GM21825 (cell line): ENCODE results near the gene SNX21.
"Not testable (repeated sequence)": the region's sequence is repeated elsewhere in the genome, so short reads cannot be mapped to it uniquely, and the experiment has no call there.

ENCODE experiments used
- ATAC-seq: cut with Tn5 transposase; IDR thresholded peaks from one replicate; pipeline ENCODE4 v1.9.1; 2021; ENCODE audit warnings: mild to moderate bottlenecking, moderate library complexity; ENCODE audit not compliant: unreplicated experiment

SNX21 gene

GRCh38 chr20:45821947-45822346 lies 11.7 kb upstream of the SNX21 start:
- no peak for ATAC-seq

- no peak for ATAC-seq
Observed at GRCh38 chr20:45822857-45823256, 10.7 kb upstream of the SNX21 start.

DNA sequence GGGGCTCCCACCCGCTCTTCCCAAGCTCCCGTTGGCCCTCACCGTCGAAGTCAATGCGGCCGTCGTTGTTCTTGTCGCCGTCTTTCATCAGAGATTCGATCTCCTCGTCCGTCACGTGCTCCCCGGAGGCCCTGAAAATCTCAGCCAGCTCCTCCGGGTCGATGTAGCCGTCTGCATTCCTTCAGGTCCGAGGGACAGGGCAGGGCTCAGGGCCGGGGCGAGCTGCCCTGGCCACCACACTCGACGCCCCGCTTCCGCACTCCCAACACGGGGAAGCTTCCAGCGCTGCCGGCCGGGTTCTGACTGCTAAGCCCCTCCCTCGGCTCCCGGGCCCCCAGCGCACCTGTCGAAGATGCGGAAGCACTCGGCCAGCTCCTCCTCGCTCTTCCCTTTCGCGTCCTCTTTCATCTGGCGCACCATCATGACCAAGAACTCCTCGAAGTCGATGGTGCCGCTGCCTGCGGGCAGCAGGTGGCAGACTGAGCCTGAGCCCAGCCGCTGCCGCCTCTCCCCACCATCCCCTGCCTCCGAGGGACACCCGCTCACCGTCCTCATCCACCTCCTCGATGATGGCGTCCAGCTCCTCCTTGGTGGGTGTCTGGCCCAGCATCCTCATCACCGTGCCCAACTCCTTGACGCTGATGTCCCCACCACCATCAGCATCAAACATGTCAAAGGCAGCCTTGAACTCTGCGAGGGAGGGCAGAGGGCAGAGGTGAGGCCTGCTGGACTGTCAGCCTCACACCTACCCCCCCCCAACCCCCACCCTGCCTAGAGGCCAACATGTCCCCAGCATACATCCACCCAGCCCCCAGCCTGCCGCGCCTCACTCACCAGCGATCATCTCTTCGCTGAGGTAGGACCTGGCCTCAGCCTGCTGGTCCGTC lies 9.4 kb upstream of the SNX21 start:
- no peak for ATAC-seq

DNA sequence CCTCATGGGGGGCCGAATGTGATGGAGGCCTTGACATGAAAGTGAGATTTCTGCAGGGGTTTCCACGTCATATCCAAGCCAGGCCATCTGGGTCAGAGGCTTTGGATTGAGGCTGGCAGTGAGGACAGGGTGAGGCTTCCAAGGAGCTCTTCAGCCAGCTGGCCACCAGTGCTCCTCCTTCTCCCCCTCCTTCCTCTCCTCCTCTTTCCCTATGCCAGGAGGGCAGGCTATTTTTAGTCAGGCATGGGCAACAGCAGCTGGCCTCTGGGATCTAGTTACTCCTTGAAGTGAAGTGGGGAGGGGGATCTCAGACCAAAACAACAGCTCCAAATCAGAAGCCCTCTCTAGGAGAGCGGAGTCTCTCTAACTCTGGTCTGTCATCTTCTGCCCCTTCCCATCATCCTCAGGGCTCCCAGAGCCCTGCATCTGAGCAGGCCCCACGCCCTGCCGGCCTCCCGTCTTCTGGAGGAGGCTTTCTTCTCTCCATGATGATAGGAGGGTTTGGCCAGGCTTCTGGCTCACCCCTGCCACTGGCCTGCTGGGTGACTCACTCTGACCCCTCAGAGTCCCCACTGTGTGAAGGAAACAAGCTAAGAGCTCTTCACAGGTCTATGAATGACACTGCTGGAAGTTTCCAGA lies 7.1 kb upstream of the SNX21 start:
- ATAC-seq: no peak

DNA sequence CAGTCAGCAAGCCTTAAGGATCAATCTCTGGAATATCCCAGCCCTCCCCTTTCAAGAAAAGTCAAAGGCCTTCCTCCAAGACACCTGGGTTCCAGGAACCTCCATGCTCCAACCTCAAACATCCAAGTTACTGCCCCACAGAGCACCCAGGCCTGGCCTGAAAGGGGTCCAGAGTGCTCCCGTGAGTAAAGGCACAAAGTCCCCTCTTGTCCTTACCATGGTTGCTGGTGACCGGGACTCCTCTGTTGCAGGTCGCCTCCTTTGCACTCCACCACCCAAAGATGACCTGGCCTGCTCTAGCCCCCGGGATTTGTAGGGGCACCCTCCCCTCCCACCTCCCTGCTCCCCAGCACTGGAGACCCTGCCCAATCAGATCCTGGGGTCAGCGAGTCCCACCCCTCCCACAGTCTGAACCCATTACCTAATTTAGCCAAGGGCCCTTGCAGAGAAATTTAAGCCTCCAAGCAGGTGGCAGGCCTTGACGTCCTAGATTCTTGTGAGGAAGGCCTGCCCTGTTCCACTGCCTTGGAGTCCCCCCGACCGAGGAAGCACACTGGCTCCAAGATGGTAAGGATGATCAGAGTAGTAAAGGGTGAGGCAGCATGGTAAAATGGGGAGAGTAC lies 6.5 kb upstream of the SNX21 start, which contains the start of gene TNNC2:
Gene TNNC2 (minus strand): TSS at position 283 of the 623 bp plus-strand sequence. CDS start 64 bp downstream, at position 219.
- ATAC-seq: no peak

DNA sequence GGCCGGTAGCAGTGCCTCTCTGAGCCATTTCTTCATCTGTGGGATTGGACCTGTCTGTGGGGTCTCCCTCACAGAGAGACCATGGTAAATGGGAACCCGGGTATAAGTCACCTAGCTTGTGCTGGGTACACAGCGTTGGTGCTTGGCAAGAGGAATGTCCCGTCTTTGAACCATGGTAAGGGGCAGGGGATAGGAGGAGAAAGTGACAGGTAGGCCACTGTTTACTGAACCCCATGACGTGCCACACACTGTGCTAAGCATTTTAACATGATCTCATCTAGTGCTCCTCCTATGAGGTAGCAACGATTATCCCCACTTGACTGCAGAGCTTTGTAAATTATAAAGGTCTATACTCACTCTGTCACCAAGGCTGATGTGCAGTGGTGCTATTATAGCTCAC lies 5.9 kb upstream of the SNX21 start:
- ATAC-seq: no peak

DNA sequence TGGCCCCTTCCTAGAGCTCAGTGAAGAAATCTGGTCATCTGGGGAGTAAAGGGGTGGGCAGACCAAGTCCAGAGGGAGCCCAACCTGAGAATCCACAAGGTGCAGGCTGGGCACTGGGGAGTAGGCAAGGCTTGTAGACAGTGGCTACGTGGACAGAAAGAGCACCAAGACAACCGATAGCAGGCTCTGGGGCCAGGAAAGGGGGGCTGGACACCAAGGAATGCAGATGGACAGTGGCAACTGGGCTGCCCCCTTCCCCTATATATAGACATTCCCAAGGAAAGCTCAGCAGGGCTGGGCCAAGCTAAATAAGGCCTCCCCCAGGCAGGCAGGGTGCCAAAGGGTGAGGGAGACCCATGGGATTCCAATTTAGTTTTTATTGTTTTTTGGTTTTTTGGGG lies 5.0 kb upstream of the SNX21 start:
- no peak for ATAC-seq

DNA sequence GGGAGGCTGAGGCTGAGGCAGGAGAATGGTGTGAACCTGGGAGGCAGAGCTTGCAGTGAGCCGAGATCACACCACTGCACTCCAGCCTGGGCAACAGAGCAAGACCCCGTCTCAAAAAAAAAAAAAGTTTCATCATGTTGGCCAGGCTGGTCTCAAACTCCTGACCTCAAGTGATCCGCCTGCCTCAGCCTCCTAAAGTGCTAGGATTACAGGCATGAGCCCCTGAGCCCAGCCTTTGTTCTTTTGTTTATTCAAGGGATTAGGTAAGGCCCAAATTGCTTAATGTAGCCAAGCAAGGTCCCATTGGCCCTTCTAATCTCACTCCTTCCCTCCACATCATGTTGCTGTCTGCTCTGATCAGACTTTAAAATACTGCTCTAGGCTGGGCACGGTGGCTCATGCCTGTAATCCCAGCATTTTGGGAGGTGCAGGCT lies 3.9 kb upstream of the SNX21 start:
- ATAC-seq: not testable (repeated sequence)

DNA sequence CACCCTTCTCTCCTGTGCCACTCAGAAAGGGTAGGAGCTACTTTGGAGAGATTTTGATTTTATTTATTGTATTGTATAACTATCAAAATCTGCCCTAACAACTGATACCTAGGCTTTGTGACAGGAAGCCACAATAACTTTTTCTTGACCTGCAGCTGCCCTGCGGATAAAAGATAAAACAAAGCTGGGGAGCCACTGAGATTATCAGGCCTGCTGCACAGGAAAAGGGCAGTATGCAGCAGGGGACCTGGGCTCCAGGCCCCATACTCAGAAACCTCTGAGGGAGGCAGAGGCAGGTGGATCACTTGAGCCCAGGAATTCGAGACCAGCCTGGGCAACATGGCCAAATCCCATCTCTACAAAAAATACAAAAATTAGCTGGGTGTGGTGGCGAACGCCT lies 980 bp upstream of the SNX21 start:
- no peak for ATAC-seq

DNA sequence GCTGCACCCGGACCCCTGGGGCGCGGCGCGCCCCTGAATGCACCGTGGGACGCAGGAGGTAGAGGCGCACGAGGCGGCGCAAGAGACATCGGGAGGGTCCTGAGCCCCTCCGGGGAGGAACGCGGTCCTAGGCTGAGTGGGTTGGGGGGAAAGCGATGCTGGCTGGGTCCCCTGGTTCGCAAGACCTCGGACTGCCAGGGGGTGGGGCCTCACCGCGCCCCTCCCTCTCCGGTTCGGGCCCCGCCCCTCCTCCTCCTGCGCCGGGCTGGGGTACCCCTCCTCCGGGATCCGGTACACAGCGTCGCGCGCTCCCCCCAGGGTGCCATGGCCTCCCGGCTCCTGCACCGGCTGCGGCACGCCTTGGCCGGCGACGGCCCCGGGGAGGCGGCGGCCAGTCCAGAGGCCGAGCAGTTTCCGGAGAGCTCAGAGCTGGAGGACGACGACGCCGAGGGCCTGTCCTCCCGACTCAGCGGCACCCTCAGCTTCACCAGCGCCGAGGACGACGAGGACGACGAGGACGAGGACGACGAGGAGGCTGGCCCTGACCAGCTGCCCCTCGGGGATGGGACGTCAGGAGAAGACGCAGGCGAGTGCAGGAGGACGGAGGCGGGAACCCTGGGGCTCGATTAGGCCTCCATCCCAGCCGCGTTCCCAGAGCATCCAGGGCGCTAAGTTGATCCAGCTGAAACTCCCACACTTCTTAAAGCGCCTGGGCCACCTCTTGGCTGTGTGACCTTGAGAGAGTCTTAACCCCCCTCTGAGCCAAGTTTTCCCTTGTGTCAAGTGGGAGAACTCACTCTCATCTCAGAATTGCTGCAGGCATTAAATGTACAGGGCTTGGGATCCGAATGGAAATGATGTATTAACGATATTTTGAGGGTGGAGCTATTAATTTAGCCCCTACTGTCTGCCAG lies 541 bp downstream of the SNX21 start:
- ATAC-seq: no peak

- no peak for ATAC-seq
Observed at GRCh38 chr20:45834797-45835161, 1.2 kb downstream of the SNX21 start.

GRCh38 chr20:45835329-45835765 lies 1.7 kb downstream of the SNX21 start:
- ATAC-seq: no peak

- ATAC-seq: no peak
Observed at GRCh38 chr20:45835825-45836224, 2.2 kb downstream of the SNX21 start.

- ATAC-seq: no peak
Observed at GRCh38 chr20:45836841-45837240, 3.2 kb downstream of the SNX21 start.

DNA sequence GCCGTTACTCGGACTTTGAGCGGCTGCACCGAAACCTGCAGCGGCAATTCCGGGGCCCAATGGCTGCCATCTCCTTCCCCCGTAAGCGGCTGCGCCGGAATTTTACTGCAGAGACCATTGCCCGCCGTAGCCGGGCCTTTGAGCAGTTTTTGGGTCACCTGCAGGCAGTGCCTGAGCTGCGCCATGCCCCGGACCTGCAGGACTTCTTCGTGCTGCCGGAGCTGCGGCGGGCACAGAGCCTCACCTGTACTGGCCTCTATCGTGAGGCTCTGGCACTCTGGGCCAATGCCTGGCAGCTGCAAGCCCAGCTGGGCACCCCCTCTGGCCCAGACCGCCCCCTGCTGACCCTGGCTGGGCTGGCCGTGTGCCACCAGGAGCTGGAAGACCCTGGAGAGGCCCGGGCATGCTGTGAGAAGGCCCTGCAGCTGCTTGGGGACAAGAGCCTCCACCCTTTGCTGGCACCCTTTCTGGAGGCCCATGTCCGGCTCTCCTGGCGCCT lies 7.2 kb downstream of the SNX21 start:
- ATAC-seq: no peak

DNA sequence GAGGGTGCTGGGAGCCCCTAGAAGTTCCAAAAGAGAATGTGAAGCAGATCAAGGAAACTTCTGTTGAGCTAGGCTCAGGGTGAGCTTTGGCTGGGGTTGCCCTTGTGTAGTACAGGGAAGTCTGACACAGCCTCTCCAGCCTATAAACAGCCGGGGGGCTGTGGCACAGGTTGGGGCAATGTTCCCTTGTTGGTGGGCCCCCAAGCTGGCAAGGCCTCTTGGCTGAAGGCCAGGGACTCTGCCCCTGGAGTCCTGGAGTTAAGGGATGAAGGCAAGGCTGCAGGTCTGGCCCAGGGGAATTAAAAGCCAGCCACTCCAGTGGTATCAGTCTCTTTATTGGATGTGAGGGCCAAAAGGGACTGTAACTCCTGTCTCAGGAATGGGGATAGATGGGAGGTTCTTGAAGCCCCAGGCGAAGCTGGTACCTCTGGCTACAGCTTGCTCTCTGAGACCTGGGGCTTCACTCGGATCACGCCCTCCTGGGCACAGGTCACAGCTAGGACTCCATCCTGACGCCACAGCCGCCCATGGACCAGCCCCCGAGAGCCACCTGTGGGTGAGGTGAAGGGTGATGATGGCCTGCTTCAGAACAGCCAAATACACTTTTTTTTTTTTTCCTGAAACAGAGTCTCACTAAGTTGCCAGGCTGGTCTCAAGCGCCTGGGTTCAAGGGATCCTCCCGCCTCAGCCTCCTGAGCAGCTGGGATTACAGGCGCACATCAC lies 8.0 kb downstream of the SNX21 start:
- ATAC-seq: no peak

GRCh38 chr20:45842169-45842812 lies 8.7 kb downstream of the SNX21 start:
- no peak for ATAC-seq

- ATAC-seq: no peak
Observed at GRCh38 chr20:45843506-45843905, 9.9 kb downstream of the SNX21 start.

GRCh38 chr20:45845452-45845851 lies 11.9 kb downstream of the SNX21 start:
- ATAC-seq: no peak
